Inflammatory macrophage treated with lipopolysaccharide for 4 hours (primary cell): Measurements from ENCODE around the gene MYO7B.

Source experiments
- DNase-seq: peaks from one replicate; pipeline ENCODE4 v3.0.0-alpha.2; 2020

Gene MYO7B

DNA sequence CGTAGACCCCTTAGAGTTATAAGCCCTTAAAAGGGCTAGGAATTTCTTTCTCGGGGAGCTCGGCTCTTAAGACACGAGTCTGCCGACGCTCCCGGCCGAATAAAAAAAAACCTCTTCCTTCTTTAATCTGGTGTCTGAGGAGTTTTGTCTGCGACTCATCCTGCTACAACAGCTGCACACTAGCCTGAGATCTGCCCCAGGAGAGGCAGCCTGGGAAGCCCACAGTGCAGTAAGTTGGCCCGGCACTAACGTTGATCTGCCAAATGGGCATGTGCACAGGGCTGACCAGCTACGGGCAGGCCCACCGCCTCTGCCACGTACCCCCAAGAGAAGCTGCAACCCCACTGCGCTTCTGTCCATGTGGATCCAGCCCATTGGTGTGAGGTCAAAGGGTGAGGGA lies 148.3 kb downstream of the MYO7B start:
- no peak for DNase-seq

DNA sequence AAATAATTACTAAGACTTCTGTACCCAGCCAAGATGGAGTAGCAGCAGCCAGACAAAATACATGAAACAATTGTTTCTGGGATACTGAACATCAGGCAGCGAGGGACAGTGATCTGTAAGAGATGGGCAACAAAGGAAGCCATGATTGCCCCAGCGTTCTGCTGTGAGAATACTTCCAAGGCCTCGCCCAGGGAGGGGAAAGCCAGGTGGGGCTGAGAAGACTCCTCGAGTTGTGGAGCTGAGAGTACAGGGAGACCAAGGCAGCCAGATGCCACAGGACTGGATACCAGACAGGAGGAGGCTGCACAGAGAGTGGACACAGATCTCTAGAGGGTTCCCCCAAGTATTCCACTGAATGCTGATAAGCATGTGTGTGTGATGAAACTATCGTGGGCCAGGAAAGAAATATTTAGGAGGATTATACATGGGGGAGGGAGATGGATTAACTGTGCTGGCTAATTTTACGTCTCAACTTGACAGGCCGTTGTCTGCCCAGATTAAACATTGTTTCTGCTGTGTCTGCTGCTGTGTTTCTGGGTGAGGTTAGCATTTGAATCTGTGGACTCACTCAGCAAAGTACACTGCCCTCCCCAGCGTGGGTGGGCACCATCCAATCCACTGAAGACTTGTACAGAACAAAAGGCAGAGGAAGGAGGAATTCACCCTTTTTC lies 150.1 kb downstream of the MYO7B start:
- DNase-seq = no peak
